Measurements from ENCODE around the gene ARNT2. TPM values are rescaled to one million over a fixed set of nuclear protein-coding genes. Genes with fewer than 3 reads are reported as not detected.

The ARNT2 gene
- total RNA-seq, 1 donor, result 20.7 TPM

- no peak for DNase-seq (ENCODE audit: low read depth)
- no peak for TF ChIP-seq CTCF (IDR thresholded peaks at IDR 0.05; ENCODE audit: insufficient read depth, low read depth, low read length)
- no peak overlapping the region for H3K4me3 ChIP-seq (ENCODE audit: low read depth, low read length)
Measured at GRCh38 chr15:80467311-80467714, 63.1 kb downstream of the ARNT2 start.

- no peak for DNase-seq (ENCODE audit: low read depth)
- no peak overlapping the region for H3K4me3 ChIP-seq (ENCODE audit: low read depth, low read length)
- TF ChIP-seq CTCF (IDR thresholded peaks at IDR 0.05; ENCODE audit: insufficient read depth, low read depth, low read length), result no peak
Measured at GRCh38 chr15:80468796-80469195, 64.6 kb downstream of the ARNT2 start.

- H3K4me3 ChIP-seq (ENCODE audit: low read depth, low read length), result no peak overlapping the region
- TF ChIP-seq CTCF (IDR thresholded peaks at IDR 0.05; ENCODE audit: insufficient read depth, low read depth, low read length), result no peak
- DNase-seq (ENCODE audit: low read depth), result no peak
Measured at GRCh38 chr15:80471881-80472280, 67.7 kb downstream of the ARNT2 start.

GRCh38 chr15:80473286-80474223 is 69.4 kb downstream of the ARNT2 start:
- no peak for TF ChIP-seq CTCF (IDR thresholded peaks at IDR 0.05; ENCODE audit: insufficient read depth, low read depth, low read length)
- no peak for DNase-seq (ENCODE audit: low read depth)
- H3K4me3 ChIP-seq (ENCODE audit: low read depth, low read length), result no peak overlapping the region

GRCh38 chr15:80474224-80475215 is 70.3 kb downstream of the ARNT2 start:
- no peak overlapping the region for H3K4me3 ChIP-seq (ENCODE audit: low read depth, low read length)
- no peak for DNase-seq (ENCODE audit: low read depth)
- no peak for TF ChIP-seq CTCF (IDR thresholded peaks at IDR 0.05; ENCODE audit: insufficient read depth, low read depth, low read length)

GRCh38 chr15:80475572-80475971 is 71.4 kb downstream of the ARNT2 start:
- DNase-seq (ENCODE audit: low read depth), result no peak
- H3K4me3 ChIP-seq (ENCODE audit: low read depth, low read length), result no peak overlapping the region
- peak; percentile 16 for TF ChIP-seq CTCF (IDR thresholded peaks at IDR 0.05; ENCODE audit: insufficient read depth, low read depth, low read length)
